Measurements from ENCODE around the gene GJA4. TPM values are rescaled to one million over a fixed set of nuclear protein-coding genes. Genes with fewer than 3 reads are reported as not detected.

The GJA4 gene
- total RNA-seq, 4 donors from 2014 or later: 14.4 to 41.4 (median 27.7) TPM

- peaks cover 0 to 4% of the 10 kb centered on the region in 2 donors for H3K4me1 ChIP-seq
- intact Hi-C loops (cut with DNase I; ENCODE audit: low total_unique reads) (no loop called here), in situ Hi-C loops (cut with MboI; ENCODE audit: low sequenced_read_pairs in 4 of 4) (no loop called here)
- no peaks in the 10 kb centered on the region for H3K27me3 ChIP-seq
- H3K36me3 ChIP-seq: no peaks in the 10 kb centered on the region
- ATAC-seq (no peak), DNase-seq (no peak)
- TF ChIP-seq POLR2A (IDR thresholded peaks at IDR 0.05) (no peak), CTCF (IDR thresholded peaks at IDR 0.05 in 4 of 5, conservative IDR thresholded peaks at IDR 0.05 in 1 of 5) (no peak)
- H3K27ac ChIP-seq: peak overlapping the region in 2 of 4 donors; percentile 19 to 50
- H3K9me3 ChIP-seq: no peaks in the 10 kb centered on the region
- no peak overlapping the region for H3K4me3 ChIP-seq
Measured at GRCh38 chr1:34829250-34829649, 36.5 kb downstream of the GJA4 start.

- in situ Hi-C loops (cut with MboI; ENCODE audit: low sequenced_read_pairs in 4 of 4) (no loop called here), intact Hi-C loops (cut with DNase I; ENCODE audit: low total_unique reads) (no loop called here)
- TF ChIP-seq CTCF (IDR thresholded peaks at IDR 0.05 in 4 of 5, conservative IDR thresholded peaks at IDR 0.05 in 1 of 5) (no peak), POLR2A (IDR thresholded peaks at IDR 0.05) (no peak)
- Histone ChIP-seq H3K4me1 (peaks cover 0 to 3% of the 10 kb centered on the region in 2 donors), H3K27ac (peak overlapping the region in 2 of 4 donors; percentile 2 to 34), H3K36me3 (no peaks in the 10 kb centered on the region), H3K4me3 (no peak overlapping the region), H3K9me3 (no peaks in the 10 kb centered on the region), H3K27me3 (no peaks in the 10 kb centered on the region)
- ATAC-seq (no peak), DNase-seq (no peak)
Measured at GRCh38 chr1:34831721-34832246, 39.0 kb downstream of the GJA4 start.

GRCh38 chr1:34833711-34834110, 40.9 kb downstream of the GJA4 start:
- Histone ChIP-seq H3K36me3 (no peaks in the 10 kb centered on the region), H3K27me3 (no peaks in the 10 kb centered on the region), H3K9me3 (no peaks in the 10 kb centered on the region), H3K27ac (peak overlapping the region in 1 of 4 donors; percentile 27), H3K4me1 (peaks cover 6 to 14% of the 10 kb centered on the region in 2 donors), H3K4me3 (no peak overlapping the region)
- intact Hi-C loops (cut with DNase I; ENCODE audit: low total_unique reads): no loop called here
- no peak for TF ChIP-seq POLR2A (IDR thresholded peaks at IDR 0.05)
- TF ChIP-seq CTCF (IDR thresholded peaks at IDR 0.05 in 4 of 5, conservative IDR thresholded peaks at IDR 0.05 in 1 of 5): no peak
- DNase-seq: no peak
- no peak for ATAC-seq
- in situ Hi-C loops (cut with MboI; ENCODE audit: low sequenced_read_pairs in 4 of 4): no loop called here

GRCh38 chr1:34839526-34840305, 46.9 kb downstream of the GJA4 start:
- ATAC-seq: no peak
- Histone ChIP-seq H3K9me3 (no peaks in the 10 kb centered on the region), H3K4me3 (no peak overlapping the region), H3K36me3 (no peaks in the 10 kb centered on the region), H3K27ac (peak overlapping the region in 2 of 4 donors; percentile 14 to 18), H3K4me1 (peaks cover 9 to 31% of the 10 kb centered on the region in 2 donors), H3K27me3 (no peaks in the 10 kb centered on the region)
- TF ChIP-seq CTCF (IDR thresholded peaks at IDR 0.05 in 4 of 5, conservative IDR thresholded peaks at IDR 0.05 in 1 of 5): no peak
- no peak for TF ChIP-seq POLR2A (IDR thresholded peaks at IDR 0.05)
- intact Hi-C loops (cut with DNase I; ENCODE audit: low total_unique reads) (loop anchor here (5.0 kb wide), 1 partner anchor 47 kb away; the partner anchor contains the start of gene GJA4), in situ Hi-C loops (cut with MboI; ENCODE audit: low sequenced_read_pairs in 4 of 4) (no loop called here)
- no peak for DNase-seq

All from gastrocnemius medialis (tissue), 4 donors.